GM12892 (cell line): ENCODE measurements around the gene VGLL1. TPM values are rescaled to one million over a fixed set of nuclear protein-coding genes. Genes with fewer than 3 reads are reported as not detected.

ENCODE experiments used
- DNase-seq: peaks from one replicate; pipeline ENCODE4 v3.0.0; 2011; ENCODE audit not compliant: insufficient read length
- FAIRE-seq: peaks from 2 replicates; lab custom pipeline; 2011; peaks lifted over from hg19 to GRCh38; lab: Jason Lieb, UNC
- POLR2A ChIP-seq: IDR thresholded peaks from 2 replicates; pipeline ENCODE4 v1.6.1; 2011; ENCODE audit warnings: low read depth, low read length, control low read depth
- POLR2AphosphoS5 ChIP-seq: IDR thresholded peaks from 2 replicates; pipeline ENCODE4 v1.6.1; 2011; ENCODE audit warnings: low read depth, low read length, control low read depth
- TAF1 ChIP-seq: IDR thresholded peaks from 2 replicates; pipeline ENCODE4 v1.6.1; 2011; ENCODE audit warnings: low read depth, mild to moderate bottlenecking, control low read depth, low read length, borderline replicate concordance
- polyA plus RNA-seq: library from polyadenylated mRNA; unstranded; fragments of >200 nt; gene quantifications from one replicate; pipeline ENCODE4 v1.2.1, GENCODE V29; 2012; ENCODE audit warnings: missing spikeins, inconsistent platforms; ENCODE audit not compliant: missing spikeins

The VGLL1 gene, protein sequence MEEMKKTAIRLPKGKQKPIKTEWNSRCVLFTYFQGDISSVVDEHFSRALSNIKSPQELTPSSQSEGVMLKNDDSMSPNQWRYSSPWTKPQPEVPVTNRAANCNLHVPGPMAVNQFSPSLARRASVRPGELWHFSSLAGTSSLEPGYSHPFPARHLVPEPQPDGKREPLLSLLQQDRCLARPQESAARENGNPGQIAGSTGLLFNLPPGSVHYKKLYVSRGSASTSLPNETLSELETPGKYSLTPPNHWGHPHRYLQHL
- polyA plus RNA-seq: not detected

- no peak for FAIRE-seq
- no peak for DNase-seq
These were observed at the start of gene VGLL1 for GRCh38 chrX:136531951-136532350. Gene VGLL1, plus strand, starts transcription at chrX:136532215. Its CDS starts 3,806 bp downstream, at chrX:136536021.

GRCh38 chrX:136487647-136488046, 44.4 kb upstream of the VGLL1 start, which contains the start of gene BRS3:
Gene BRS3, plus strand, starts transcription at chrX:136487947. Its CDS starts 168 bp downstream, at chrX:136488115.
- DNase-seq (no peak), FAIRE-seq (no peak)
- TF ChIP-seq POLR2AphosphoS5 (no peak), POLR2A (no peak), TAF1 (no peak)

More at GRCh38 chrX:136531951-136532350, at the start of gene VGLL1:
- TF ChIP-seq POLR2A (no peak), TAF1 (no peak), POLR2AphosphoS5 (no peak)

DNA sequence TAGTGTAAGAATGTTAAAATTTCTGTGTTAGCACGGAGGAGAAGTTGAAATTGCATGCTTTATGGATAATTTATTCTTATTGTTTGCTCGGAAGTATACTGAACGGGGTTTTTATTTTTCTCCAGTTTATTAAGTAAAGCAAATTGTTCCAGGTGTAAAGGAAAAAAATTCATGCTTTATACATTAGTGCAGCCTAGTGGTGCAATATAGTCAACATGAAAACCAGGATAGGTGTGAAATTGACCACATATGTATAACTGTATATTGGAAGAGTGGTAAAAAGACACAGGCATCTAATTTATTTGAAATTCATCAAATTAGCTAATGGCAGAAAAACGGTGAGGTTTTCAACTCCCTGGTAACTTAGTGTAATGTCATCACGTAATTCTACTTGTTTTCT, 43.3 kb upstream of the VGLL1 start:
- no peak for FAIRE-seq
- no peak for DNase-seq
- no peak for TF ChIP-seq POLR2A
- no peak for TF ChIP-seq POLR2AphosphoS5
- TF ChIP-seq TAF1: no peak

GRCh38 chrX:136491832-136492231, 40.2 kb upstream of the VGLL1 start:
- TF ChIP-seq POLR2A: no peak
- TF ChIP-seq TAF1: no peak
- TF ChIP-seq POLR2AphosphoS5: no peak
- DNase-seq (no peak), FAIRE-seq (no peak)

- DNase-seq (no peak), FAIRE-seq (no peak)
- TF ChIP-seq POLR2AphosphoS5 (no peak), POLR2A (no peak), TAF1 (no peak)
These were observed 39.0 kb upstream of the VGLL1 start for GRCh38 chrX:136493011-136493410.

- TF ChIP-seq POLR2A (no peak), TAF1 (no peak), POLR2AphosphoS5 (no peak)
- DNase-seq (no peak), FAIRE-seq (no peak)
These were observed 37.0 kb upstream of the VGLL1 start for GRCh38 chrX:136495043-136495442.

GRCh38 chrX:136496186-136496763, 35.7 kb upstream of the VGLL1 start:
- DNase-seq (no peak), FAIRE-seq (no peak)
- TF ChIP-seq POLR2A (no peak), POLR2AphosphoS5 (no peak), TAF1 (no peak)

DNA sequence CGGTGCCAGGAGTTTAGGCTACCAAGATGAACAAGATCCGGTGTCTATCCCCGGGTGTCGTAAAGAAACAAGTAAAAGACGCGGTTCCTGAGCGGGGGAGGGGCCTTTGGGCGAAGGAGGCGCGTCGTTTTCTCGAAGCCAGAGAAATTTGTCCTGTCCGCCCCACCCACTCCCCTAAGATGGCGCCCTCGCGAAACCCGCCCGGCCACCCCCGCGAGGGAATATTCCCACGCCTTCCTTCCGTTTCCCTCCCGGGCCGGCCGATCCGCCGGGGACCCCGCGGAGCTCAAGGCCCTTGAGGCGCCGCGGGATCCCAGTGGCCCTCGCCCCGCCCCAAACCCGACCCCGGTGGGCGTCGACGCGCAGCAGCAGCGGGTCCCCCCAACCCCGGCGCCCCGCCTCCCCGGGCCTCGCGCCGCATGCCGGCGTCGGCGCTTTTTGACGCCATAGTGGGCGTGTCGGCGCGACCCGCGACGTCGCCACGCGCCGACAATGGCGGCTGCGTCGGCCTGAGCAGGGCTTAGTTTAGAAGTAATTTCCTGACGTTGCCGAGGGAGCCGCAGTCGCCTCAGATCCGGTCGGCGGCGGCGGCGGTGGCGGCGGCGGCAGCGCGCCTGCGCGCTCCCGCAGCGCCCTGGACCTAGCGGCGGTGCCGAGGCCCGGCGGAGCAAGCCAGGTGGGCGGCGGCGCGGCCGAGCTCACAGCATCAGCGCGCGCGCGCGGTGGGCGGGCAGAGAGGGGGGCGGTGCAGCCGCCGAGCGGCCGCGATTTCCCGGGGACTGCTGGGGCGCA, 35.1 kb upstream of the VGLL1 start:
- peak; percentile 41 for DNase-seq
- peak; percentile 81 for FAIRE-seq
- TF ChIP-seq TAF1 (0 out of 2 replicates have a peak, but pooled peaks have one; percentile 43), POLR2AphosphoS5 (peak; percentile 62; the same call in 1 of the 2 replicates), POLR2A (peak; percentile 61; the same call in 1 of the 2 replicates)

- FAIRE-seq (peak; percentile 38), DNase-seq (peak; percentile 1)
- no peak for TF ChIP-seq TAF1
- TF ChIP-seq POLR2A: 0 out of 2 replicates have a peak, but pooled peaks have one; percentile 1
- TF ChIP-seq POLR2AphosphoS5: no peak
These were observed 34.4 kb upstream of the VGLL1 start, which contains the start of gene HTATSF1 for GRCh38 chrX:136497556-136498052. Gene HTATSF1, plus strand, starts transcription at chrX:136497592. Its CDS starts 93 bp downstream, at chrX:136497685.

- TF ChIP-seq POLR2AphosphoS5 (no peak), TAF1 (no peak), POLR2A (no peak)
- FAIRE-seq: no peak
- DNase-seq: no peak
These were observed 12.9 kb upstream of the VGLL1 start for GRCh38 chrX:136519069-136519468.

GRCh38 chrX:136523770-136524169, 8.2 kb upstream of the VGLL1 start:
- TF ChIP-seq TAF1 (no peak), POLR2A (no peak), POLR2AphosphoS5 (no peak)
- FAIRE-seq (no peak), DNase-seq (no peak)
